Measurements from ENCODE around the gene CYFIP2. TPM values are rescaled to one million over a fixed set of nuclear protein-coding genes. Genes with fewer than 3 reads are reported as not detected.
A peak's percentile ranks its signal among the peaks of the same experiment; 100 is the strongest.

CYFIP2 gene
- total RNA-seq, 1 experiment from 2014 or later: 95.3 TPM

DNA sequence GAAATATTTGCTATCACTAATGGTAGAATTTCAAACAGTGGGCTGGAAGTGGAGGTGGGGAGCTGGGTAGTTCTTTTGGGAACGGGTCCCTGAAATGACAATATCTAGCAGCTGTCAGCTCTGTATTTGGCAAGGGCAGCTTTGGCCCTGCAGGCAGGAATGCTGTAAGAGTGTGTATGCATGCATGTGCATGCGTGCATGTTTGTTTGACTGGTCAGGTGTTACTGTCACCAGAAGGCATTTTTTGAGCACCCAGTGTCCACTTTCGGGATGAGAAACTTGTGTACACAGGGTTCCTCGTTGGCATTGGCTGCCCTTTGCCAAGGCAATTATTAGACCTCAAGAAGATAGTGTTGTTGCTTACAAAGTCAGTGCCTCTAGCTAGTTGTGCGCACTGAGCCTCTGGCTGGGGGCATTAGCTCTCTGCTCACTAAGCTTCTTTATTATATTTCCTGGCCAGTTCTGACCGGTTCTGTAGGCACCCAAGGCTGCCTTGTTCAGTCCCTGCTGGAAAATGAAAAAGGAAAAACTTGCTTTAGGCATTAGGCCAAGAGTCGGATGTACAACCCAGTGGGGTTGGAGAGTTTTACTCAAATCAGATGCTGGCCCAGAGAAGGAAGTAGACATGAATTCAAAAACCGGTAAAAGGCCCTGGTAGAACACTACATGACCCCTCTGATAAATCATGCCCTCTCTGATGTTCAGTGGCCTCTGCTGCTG lies 2.0 kb downstream of the CYFIP2 start:
- H3K27me3 Mint-ChIP-seq (ENCODE audit: low read depth): peaks cover 3% of the 10 kb centered on the region; the same call in 1 of the 2 replicates
- no peak for DNase-seq (ENCODE audit: low spot score)
- CTCF ChIA-PET: interaction anchor here (0.8 to 3.9 kb wide), 4 partner anchors 14 to 60 kb away, joined by 4 to 16 read pairs (median 4); no protein-coding TSS in a partner anchor
- H3K9me3 Mint-ChIP-seq: no peaks in the 10 kb centered on the region
- H3K27ac Mint-ChIP-seq: no peak overlapping the region
- H3K4me1 Mint-ChIP-seq: peaks cover 54% of the 10 kb centered on the region
- H3K4me3 Mint-ChIP-seq: peak overlapping the region; percentile 74; the same call in 1 of the 2 replicates
- ATAC-seq: no peak
- no peaks in the 10 kb centered on the region for H3K36me3 Mint-ChIP-seq
- TF ChIP-seq, protein P1, sequence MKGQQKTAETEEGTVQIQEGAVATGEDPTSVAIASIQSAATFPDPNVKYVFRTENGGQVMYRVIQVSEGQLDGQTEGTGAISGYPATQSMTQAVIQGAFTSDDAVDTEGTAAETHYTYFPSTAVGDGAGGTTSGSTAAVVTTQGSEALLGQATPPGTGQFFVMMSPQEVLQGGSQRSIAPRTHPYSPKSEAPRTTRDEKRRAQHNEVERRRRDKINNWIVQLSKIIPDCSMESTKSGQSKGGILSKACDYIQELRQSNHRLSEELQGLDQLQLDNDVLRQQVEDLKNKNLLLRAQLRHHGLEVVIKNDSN (CRISPR knock-in tag; IDR thresholded peaks at IDR 0.05): no peak
- no peak for TF ChIP-seq MYBL2 (CRISPR knock-in tag; IDR thresholded peaks at IDR 0.05)
- TF ChIP-seq, protein P2, sequence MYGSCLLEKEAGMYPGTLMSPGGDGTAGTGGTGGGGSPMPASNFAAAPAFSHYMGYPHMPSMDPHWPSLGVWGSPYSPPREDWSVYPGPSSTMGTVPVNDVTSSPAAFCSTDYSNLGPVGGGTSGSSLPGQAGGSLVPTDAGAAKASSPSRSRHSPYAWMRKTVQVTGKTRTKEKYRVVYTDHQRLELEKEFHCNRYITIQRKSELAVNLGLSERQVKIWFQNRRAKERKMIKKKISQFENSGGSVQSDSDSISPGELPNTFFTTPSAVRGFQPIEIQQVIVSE (CRISPR knock-in tag; IDR thresholded peaks at IDR 0.05; ENCODE audit: borderline replicate concordance): no peak
- no peak for TF ChIP-seq ZNF219 (CRISPR knock-in tag; IDR thresholded peaks at IDR 0.05; ENCODE audit: borderline replicate concordance)
- no peak for TF ChIP-seq OVOL2 (CRISPR knock-in tag; IDR thresholded peaks at IDR 0.05; ENCODE audit: borderline replicate concordance)
- no peak for TF ChIP-seq SMAD3 (CRISPR knock-in tag; IDR thresholded peaks at IDR 0.05; ENCODE audit: borderline replicate concordance)
- no peak for TF ChIP-seq CBFB (CRISPR knock-in tag; IDR thresholded peaks at IDR 0.05; ENCODE audit: low read depth)
- TF ChIP-seq EMX1 (CRISPR knock-in tag; IDR thresholded peaks at IDR 0.05): no peak
- TF ChIP-seq, protein P3, sequence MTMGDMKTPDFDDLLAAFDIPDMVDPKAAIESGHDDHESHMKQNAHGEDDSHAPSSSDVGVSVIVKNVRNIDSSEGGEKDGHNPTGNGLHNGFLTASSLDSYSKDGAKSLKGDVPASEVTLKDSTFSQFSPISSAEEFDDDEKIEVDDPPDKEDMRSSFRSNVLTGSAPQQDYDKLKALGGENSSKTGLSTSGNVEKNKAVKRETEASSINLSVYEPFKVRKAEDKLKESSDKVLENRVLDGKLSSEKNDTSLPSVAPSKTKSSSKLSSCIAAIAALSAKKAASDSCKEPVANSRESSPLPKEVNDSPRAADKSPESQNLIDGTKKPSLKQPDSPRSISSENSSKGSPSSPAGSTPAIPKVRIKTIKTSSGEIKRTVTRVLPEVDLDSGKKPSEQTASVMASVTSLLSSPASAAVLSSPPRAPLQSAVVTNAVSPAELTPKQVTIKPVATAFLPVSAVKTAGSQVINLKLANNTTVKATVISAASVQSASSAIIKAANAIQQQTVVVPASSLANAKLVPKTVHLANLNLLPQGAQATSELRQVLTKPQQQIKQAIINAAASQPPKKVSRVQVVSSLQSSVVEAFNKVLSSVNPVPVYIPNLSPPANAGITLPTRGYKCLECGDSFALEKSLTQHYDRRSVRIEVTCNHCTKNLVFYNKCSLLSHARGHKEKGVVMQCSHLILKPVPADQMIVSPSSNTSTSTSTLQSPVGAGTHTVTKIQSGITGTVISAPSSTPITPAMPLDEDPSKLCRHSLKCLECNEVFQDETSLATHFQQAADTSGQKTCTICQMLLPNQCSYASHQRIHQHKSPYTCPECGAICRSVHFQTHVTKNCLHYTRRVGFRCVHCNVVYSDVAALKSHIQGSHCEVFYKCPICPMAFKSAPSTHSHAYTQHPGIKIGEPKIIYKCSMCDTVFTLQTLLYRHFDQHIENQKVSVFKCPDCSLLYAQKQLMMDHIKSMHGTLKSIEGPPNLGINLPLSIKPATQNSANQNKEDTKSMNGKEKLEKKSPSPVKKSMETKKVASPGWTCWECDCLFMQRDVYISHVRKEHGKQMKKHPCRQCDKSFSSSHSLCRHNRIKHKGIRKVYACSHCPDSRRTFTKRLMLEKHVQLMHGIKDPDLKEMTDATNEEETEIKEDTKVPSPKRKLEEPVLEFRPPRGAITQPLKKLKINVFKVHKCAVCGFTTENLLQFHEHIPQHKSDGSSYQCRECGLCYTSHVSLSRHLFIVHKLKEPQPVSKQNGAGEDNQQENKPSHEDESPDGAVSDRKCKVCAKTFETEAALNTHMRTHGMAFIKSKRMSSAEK (CRISPR knock-in tag; IDR thresholded peaks at IDR 0.05; ENCODE audit: borderline replicate concordance): no peak
- TF ChIP-seq, protein P4, sequence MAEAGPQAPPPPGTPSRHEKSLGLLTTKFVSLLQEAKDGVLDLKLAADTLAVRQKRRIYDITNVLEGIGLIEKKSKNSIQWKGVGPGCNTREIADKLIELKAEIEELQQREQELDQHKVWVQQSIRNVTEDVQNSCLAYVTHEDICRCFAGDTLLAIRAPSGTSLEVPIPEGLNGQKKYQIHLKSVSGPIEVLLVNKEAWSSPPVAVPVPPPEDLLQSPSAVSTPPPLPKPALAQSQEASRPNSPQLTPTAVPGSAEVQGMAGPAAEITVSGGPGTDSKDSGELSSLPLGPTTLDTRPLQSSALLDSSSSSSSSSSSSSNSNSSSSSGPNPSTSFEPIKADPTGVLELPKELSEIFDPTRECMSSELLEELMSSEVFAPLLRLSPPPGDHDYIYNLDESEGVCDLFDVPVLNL (CRISPR knock-in tag; IDR thresholded peaks at IDR 0.05; ENCODE audit: borderline replicate concordance, low read depth): no peak
- TF ChIP-seq, protein P5, sequence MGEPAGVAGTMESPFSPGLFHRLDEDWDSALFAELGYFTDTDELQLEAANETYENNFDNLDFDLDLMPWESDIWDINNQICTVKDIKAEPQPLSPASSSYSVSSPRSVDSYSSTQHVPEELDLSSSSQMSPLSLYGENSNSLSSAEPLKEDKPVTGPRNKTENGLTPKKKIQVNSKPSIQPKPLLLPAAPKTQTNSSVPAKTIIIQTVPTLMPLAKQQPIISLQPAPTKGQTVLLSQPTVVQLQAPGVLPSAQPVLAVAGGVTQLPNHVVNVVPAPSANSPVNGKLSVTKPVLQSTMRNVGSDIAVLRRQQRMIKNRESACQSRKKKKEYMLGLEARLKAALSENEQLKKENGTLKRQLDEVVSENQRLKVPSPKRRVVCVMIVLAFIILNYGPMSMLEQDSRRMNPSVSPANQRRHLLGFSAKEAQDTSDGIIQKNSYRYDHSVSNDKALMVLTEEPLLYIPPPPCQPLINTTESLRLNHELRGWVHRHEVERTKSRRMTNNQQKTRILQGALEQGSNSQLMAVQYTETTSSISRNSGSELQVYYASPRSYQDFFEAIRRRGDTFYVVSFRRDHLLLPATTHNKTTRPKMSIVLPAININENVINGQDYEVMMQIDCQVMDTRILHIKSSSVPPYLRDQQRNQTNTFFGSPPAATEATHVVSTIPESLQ (CRISPR knock-in tag; IDR thresholded peaks at IDR 0.05): no peak
- TF ChIP-seq, protein P6, sequence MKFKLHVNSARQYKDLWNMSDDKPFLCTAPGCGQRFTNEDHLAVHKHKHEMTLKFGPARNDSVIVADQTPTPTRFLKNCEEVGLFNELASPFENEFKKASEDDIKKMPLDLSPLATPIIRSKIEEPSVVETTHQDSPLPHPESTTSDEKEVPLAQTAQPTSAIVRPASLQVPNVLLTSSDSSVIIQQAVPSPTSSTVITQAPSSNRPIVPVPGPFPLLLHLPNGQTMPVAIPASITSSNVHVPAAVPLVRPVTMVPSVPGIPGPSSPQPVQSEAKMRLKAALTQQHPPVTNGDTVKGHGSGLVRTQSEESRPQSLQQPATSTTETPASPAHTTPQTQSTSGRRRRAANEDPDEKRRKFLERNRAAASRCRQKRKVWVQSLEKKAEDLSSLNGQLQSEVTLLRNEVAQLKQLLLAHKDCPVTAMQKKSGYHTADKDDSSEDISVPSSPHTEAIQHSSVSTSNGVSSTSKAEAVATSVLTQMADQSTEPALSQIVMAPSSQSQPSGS (CRISPR knock-in tag; IDR thresholded peaks at IDR 0.05; ENCODE audit: borderline replicate concordance, low read depth): no peak
- TF ChIP-seq ZNF396 (CRISPR knock-in tag; IDR thresholded peaks at IDR 0.05; ENCODE audit: borderline replicate concordance): no peak
- TF ChIP-seq, protein P7, sequence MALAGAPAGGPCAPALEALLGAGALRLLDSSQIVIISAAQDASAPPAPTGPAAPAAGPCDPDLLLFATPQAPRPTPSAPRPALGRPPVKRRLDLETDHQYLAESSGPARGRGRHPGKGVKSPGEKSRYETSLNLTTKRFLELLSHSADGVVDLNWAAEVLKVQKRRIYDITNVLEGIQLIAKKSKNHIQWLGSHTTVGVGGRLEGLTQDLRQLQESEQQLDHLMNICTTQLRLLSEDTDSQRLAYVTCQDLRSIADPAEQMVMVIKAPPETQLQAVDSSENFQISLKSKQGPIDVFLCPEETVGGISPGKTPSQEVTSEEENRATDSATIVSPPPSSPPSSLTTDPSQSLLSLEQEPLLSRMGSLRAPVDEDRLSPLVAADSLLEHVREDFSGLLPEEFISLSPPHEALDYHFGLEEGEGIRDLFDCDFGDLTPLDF (CRISPR knock-in tag; IDR thresholded peaks at IDR 0.05): no peak
- no peak for TF ChIP-seq JAZF1 (CRISPR knock-in tag; IDR thresholded peaks at IDR 0.05)
- TF ChIP-seq, protein P8, sequence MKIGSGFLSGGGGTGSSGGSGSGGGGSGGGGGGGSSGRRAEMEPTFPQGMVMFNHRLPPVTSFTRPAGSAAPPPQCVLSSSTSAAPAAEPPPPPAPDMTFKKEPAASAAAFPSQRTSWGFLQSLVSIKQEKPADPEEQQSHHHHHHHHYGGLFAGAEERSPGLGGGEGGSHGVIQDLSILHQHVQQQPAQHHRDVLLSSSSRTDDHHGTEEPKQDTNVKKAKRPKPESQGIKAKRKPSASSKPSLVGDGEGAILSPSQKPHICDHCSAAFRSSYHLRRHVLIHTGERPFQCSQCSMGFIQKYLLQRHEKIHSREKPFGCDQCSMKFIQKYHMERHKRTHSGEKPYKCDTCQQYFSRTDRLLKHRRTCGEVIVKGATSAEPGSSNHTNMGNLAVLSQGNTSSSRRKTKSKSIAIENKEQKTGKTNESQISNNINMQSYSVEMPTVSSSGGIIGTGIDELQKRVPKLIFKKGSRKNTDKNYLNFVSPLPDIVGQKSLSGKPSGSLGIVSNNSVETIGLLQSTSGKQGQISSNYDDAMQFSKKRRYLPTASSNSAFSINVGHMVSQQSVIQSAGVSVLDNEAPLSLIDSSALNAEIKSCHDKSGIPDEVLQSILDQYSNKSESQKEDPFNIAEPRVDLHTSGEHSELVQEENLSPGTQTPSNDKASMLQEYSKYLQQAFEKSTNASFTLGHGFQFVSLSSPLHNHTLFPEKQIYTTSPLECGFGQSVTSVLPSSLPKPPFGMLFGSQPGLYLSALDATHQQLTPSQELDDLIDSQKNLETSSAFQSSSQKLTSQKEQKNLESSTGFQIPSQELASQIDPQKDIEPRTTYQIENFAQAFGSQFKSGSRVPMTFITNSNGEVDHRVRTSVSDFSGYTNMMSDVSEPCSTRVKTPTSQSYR (CRISPR knock-in tag; IDR thresholded peaks at IDR 0.05): no peak
- no peak for TF ChIP-seq PRRX2 (CRISPR knock-in tag; IDR thresholded peaks at IDR 0.05)
- POLR2A ChIA-PET: no interaction called here

Data from WTC11 (cell line).